GM12891 (cell line): ENCODE data around the gene ZNFX1.

ENCODE experiments used
- POLR2A ChIP-seq: IDR thresholded peaks from 2 replicates; pipeline ENCODE4 v1.6.1; 2011; ENCODE audit warnings: low read depth, low read length, control low read depth
- SPI1 ChIP-seq: IDR thresholded peaks from 2 replicates; pipeline ENCODE4 v1.6.1; 2011; ENCODE audit warnings: low read depth, low read length, control low read depth

- TF ChIP-seq SPI1 (no peak), POLR2A (no peak)
Measured at GRCh38 chr20:49279677-49280462, 2.0 kb upstream of the ZNFX1 start.
